ENCODE results near the gene LRPPRC.
A peak's percentile ranks its signal among the peaks of the same experiment; 100 is the strongest.
"Not testable (repeated sequence)": the region's sequence is repeated elsewhere in the genome, so short reads cannot be mapped to it uniquely, and the experiment has no call there.

The LRPPRC gene

GRCh38 chr2:43911136-43911790 lies 84.5 kb downstream of the LRPPRC start:
- DNase-seq = not testable (repeated sequence)

GRCh38 chr2:43906448-43907109 lies 89.2 kb downstream of the LRPPRC start:
- no peak for DNase-seq

GRCh38 chr2:43905871-43906270 lies 89.9 kb downstream of the LRPPRC start:
- no peak for DNase-seq

- DNase-seq = no peak
Observed at GRCh38 chr2:43905371-43905803, 90.4 kb downstream of the LRPPRC start.

GRCh38 chr2:43899589-43899988 lies 96.2 kb downstream of the LRPPRC start:
- DNase-seq = no peak

GRCh38 chr2:43898838-43899346 lies 96.9 kb downstream of the LRPPRC start:
- no peak for DNase-seq

- no peak for DNase-seq
Observed at GRCh38 chr2:43898134-43898837, 97.5 kb downstream of the LRPPRC start.

- no peak for DNase-seq
Observed at GRCh38 chr2:43897492-43897891, 98.3 kb downstream of the LRPPRC start.

GRCh38 chr2:43896906-43897305 lies 98.9 kb downstream of the LRPPRC start:
- DNase-seq = no peak

GRCh38 chr2:43894743-43895142 lies 101.0 kb downstream of the LRPPRC start:
- no peak for DNase-seq

GRCh38 chr2:43890855-43891254 lies 104.9 kb downstream of the LRPPRC start:
- no peak for DNase-seq

- DNase-seq = no peak
Observed at GRCh38 chr2:43889416-43889815, 106.4 kb downstream of the LRPPRC start.

- no peak for DNase-seq
Observed at GRCh38 chr2:43887176-43887575, 108.6 kb downstream of the LRPPRC start.

GRCh38 chr2:43885132-43885632 lies 110.6 kb downstream of the LRPPRC start:
- DNase-seq = no peak

GRCh38 chr2:43884689-43885088 lies 111.1 kb downstream of the LRPPRC start:
- no peak for DNase-seq

GRCh38 chr2:43882312-43882711 lies 113.5 kb downstream of the LRPPRC start:
- DNase-seq = no peak

- DNase-seq = no peak
Observed at GRCh38 chr2:43880952-43881351, 114.8 kb downstream of the LRPPRC start.

GRCh38 chr2:43880471-43880870 lies 115.3 kb downstream of the LRPPRC start:
- DNase-seq = no peak

- DNase-seq = no peak
Observed at GRCh38 chr2:43879261-43879660, 116.5 kb downstream of the LRPPRC start.

GRCh38 chr2:43877782-43878464 lies 117.9 kb downstream of the LRPPRC start:
- peak; percentile 36 for DNase-seq

GRCh38 chr2:43874776-43875451 lies 120.9 kb downstream of the LRPPRC start:
- DNase-seq = no peak

- no peak for DNase-seq
Observed at GRCh38 chr2:43872151-43872550, 123.6 kb downstream of the LRPPRC start.

Measured in right kidney (tissue), 1 donor.